ENCODE data around the gene GLB1L. TPM values are rescaled to one million over a fixed set of nuclear protein-coding genes. Genes with fewer than 3 reads are reported as not detected.

The GLB1L gene
- total RNA-seq, 1 donor from 2014 or later = 5.3 TPM

DNA sequence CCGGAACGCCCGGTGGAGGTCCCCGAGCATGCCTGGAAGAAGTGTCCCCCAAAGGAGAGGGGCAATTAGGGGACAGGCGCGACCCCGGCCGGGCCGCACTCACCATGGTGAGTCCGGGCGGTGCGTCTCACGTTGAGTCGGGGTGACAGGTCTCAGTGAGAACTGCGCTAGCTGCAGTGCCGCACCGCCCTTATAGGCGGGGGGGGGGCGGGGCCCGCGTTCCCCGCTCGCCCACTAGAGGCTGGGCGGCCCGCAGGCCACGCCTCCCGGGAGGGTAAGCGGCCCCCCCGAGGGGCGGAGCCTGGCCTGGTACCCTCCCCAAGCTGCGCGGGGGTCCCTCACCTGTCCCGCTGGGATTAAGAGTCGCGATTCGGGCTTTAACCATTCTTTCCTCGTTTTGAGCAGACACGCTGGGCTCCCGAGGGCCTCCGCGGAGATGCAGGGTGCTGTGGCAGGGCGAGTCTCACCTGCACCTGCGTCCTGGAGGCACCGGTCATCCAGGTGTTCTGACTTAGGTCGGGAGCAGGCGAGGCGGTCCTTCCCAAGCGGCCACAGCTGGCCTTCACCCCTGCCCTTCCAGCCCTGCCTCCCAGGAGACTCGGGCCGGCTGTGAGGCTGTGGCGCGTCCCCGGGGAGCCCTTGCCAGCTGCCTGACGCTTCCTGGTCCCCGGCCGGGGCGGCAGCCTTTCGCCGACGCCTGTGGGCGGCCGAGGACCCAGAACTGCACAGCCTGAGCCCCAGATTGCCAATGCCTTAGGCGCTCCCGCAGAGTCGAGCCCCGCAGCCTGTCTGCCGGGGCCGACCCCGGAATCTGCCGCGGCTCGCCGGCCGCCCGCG lies 8.7 kb upstream of the GLB1L start, which contains the start of gene TUBA4A:
TUBA4A (minus strand) TSS at position 166 of the 837 bp plus-strand sequence; CDS start at position 106, 60 bp downstream.
- intact Hi-C loops (cut with micrococcal nuclease) = loop anchor here (1.0 to 5.0 kb wide), 15 partner anchors 9 to 983 kb away; partner anchors contain the start of genes AAMP, ANKZF1, ATG9A and CHPF

DNA sequence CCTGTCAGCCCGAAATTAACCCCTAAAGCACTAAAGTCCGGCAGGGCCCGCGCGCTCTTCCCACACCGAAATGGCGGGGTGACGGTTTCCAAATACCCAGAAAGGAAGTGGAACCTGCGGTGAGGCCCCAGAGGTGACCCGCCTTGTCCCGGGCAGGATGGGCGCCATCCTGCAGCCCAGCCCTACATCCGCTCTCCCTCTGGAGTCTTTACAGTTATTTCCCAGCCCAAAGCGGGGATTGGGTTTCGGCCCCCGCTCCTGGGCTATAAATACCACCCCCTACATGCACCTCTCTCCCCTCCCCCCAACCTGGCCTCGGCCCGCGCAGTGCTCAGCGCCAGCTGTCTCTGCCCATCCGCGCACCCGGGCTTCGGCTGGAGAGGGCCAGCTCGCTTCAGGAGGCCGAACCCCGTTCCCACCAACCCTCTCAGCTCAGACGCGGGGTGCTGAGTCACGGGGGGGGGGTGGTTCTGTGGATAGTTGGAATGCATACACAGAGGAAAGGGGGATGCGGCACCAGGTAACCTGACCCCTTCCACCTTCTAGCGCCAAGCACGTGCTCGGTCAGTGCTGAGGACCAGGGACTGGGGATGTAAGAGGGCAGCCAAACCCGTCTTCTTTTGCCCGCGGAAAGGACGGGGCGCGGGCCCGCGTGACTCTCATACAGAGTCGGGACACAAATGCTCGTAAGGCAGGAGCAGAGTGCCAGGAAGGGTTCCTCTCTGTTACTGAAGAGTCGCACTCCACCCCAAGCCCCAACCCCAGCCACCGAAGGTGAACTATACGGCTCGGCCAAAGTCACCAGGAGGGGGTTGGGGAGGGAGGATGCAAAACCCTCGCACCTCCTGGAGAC lies 7.9 kb upstream of the GLB1L start, which contains the start of gene TUBA4B:
TUBA4B (plus strand) TSS at position 344 of the 853 bp plus-strand sequence; CDS start at position 509, 165 bp downstream.
- intact Hi-C loops (cut with micrococcal nuclease) = loop anchor here (1.0 to 5.0 kb wide), 10 partner anchors 8 to 982 kb away; partner anchors contain the start of genes AAMP, ANKZF1, ATG9A and DNAJB2

DNA sequence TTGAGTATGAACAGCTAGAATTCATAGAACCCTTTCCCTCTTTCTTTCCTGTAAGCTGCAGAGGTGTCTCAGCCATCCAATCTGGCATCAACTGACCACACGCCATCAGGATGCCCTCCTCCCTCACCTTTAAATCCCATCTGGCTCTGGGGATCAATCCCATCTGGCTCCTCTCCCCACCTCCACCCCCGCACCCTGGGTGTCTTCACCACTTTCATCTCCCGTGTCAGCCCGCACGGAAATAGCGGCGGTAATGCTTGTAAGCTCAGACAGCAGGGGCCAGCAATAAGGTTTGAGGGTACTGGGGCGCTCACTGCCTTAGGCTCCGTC lies 7.3 kb upstream of the GLB1L start:
- intact Hi-C loops (cut with micrococcal nuclease) = loop anchor here (2.0 to 5.0 kb wide), 2 partner anchors 355 to 982 kb away; partner anchors contain the start of genes AAMP and PNKD

DNA sequence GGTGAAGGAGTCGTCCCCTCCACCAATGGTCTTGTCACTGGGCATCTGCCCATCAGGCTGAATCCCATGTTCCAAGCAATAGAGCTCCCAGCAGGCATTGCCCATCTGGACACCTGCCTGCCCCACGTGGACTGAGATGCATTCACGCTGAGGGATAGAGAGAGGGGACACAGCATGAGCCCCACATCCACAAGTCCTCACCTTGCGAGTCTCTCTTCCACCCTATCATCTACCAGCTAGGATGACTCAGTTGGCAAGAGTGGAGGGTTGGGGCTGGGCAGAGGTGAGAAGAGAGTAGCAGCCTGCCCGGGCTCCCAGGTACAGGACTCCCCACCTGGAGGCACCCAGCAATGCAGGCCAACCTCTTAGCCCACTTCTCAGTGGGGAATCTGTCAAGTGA lies 6.8 kb upstream of the GLB1L start:
- intact Hi-C loops (cut with micrococcal nuclease) = loop anchor here (2.0 to 5.0 kb wide), 2 partner anchors 355 to 981 kb away; partner anchors contain the start of genes AAMP and PNKD

DNA sequence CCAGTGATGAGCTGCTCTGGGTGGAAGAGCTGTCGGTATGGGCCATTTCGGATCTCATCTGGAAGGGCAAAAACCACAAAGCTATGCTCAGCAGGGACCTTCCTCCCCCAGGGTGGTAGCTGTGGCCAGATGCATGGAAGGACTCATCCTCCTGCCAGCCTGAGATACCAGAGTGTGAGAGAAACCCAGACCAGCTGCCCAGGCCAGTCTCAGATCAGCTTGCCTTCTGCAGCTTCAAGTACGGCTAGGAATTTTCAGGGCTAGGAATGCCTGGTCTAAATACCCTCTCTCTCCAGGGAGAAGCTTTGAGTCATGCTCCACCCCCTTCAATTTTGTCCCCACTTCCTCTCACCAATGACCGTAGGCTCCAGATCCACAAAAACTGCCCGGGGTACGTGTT lies 6.4 kb upstream of the GLB1L start:
- intact Hi-C loops (cut with micrococcal nuclease) = loop anchor here (2.0 to 5.0 kb wide), 2 partner anchors 354 to 981 kb away; partner anchors contain the start of genes AAMP and PNKD

DNA sequence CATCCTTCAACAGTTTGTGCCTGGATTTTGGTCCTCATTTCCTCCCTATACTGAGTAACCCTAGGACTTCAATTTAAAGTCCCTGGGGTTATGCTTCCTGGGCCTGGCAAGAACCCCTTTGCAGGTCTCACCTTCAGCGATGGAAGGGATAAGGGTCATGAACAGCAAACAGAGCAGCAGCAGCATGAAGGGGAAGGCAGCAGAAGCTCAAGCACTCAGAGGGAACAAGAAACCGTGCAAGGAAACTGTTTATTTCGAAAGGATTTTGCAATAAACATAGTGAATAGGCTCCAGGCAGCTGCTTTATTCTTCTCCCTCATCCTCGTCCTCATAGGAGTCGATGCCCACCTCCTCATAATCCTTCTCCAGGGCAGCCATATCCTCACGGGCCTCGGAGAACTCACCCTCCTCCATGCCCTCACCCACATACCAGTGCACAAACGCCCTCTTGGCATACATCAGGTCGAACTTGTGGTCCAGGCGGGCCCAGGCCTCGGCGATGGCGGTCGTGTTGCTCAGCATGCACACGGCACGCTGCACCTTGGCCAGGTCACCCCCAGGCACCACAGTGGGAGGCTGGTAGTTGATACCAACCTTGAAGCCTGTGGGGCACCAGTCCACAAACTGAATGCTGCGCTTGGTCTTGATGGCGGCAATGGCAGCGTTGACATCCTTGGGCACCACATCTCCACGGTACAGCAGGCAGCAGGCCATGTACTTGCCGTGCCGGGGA lies 5.0 kb upstream of the GLB1L start:
- intact Hi-C loops (cut with micrococcal nuclease) = loop anchor here (5.0 kb wide), 1 partner anchor 353 kb away; no protein-coding TSS in a partner anchor

DNA sequence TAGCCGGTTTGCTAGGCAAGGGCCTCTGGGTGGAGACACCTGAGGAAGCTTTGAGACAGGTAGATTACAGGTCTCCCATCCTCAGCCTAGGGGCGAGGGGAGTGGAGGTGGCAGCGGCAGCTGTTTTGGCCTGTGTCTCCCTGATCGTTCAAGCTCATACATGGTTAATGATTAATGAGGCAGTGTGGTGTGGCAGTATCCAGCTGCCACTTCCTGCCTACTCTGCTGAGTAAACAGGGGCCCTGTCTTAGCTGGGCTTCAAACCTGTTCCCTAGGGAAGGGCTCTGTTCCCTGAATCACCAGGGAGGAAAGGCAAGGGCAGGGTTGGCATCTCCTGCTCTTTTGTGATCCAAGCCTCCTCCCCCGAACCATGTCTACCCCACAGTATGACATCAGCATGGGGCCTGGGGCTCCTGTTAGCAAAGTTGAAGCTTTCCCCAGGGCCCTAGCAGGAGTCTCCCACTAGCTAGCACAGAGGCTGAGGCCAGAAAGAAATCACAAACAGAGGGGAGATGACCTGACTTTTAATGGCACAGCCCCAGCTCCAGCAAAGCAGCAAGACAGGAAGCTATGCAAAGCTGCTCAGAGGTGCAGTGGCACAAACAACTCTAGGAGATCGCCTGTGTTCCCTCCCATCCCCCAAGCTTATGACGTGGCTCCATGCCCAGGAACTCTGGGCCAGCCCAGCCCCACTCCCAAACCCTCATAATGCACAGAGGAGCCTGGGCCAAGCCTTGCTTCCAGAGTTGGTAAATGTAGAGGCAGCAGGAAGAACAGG lies 4.1 kb upstream of the GLB1L start:
- intact Hi-C loops (cut with micrococcal nuclease) = loop anchor here (1.0 to 10.0 kb wide), 2 partner anchors 20 to 685 kb away; partner anchors contain the start of genes ANKZF1, ATG9A, CNOT9 and USP37

DNA sequence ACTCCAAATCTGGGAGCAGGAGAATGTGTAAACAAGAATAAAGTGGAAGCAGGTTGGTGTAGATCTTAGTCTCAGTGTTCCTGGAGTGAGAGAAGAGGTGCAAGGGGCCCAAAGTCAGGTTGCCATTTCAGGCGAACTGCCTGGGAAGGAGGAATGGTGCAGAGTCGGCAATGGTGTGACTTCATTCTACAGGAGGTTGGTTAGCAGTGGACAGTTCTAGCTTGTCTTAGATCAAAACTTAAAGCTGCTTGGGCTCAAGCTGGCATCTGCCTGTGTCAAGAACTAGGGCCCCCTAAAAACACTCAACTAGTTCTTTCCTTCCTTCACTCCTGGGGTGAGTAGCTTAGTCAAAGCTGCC lies 3.6 kb upstream of the GLB1L start:
- intact Hi-C loops (cut with micrococcal nuclease) = loop anchor here (1.0 to 10.0 kb wide), 2 partner anchors 20 to 684 kb away; partner anchors contain the start of genes ANKZF1, ATG9A, CNOT9 and USP37

DNA sequence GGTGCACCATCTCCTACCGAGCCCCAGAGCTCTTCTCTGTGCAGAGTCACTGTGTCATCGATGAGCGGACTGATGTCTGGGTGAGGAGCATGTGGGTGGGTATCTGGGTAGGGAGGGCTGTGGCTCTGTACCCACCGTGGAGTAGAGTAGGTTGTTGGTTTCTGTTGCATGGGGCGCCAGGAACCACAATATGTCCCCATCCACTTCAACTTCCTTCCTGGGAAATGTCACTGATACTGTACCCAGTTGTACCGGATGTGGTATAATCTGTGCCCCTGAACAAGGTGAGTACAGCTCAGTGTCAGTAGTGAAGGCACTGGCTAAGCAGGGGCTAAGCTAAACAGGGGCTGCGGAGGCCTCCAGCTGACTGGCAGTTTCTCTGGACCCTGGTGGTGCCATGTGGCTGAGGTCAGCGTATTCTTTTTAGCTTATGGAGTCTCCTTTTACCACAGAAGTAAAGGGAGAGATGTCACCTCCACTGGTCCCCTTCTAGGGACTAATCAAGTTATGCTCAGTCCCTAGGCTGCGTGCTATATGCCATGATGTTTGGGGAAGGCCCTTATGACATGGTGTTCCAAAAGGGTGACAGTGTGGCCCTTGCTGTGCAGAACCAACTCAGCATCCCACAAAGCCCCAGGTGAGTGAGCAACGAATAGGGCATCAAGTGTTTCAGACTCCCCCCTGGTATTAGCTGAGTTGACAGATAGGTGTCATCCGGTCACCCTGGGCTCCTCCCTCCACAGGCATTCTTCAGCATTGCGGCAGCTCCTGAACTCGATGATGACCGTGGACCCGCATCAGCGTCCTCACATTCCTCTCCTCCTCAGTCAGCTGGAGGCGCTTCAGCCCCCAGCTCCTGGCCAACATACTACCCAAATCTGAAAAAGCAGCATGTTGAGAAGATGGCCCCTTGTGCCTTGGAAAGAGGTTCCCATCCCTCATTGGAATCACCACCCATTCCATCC lies 2.7 kb upstream of the GLB1L start:
- intact Hi-C loops (cut with micrococcal nuclease) = loop anchor here (10.0 kb wide), 1 partner anchor 683 kb away; the partner anchor contains the start of genes CNOT9 and USP37

DNA sequence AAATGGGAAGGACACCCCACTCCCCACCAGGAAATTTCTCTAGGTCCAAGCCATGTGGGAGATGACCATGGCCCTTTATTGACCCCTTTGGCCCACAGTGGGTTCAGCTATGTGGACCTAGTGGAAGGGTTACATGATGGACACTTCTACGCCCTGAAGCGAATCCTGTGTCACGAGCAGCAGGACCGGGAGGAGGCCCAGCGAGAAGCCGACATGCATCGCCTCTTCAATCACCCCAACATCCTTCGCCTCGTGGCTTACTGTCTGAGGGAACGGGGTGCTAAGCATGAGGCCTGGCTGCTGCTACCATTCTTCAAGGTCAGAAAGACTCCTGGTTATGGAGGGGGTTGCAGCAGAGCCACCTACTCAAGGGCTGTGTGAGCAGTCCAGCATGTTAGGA lies 1.3 kb upstream of the GLB1L start:
- intact Hi-C loops (cut with micrococcal nuclease) = loop anchor here (10.0 kb wide), 1 partner anchor 682 kb away; the partner anchor contains the start of genes CNOT9 and USP37

DNA sequence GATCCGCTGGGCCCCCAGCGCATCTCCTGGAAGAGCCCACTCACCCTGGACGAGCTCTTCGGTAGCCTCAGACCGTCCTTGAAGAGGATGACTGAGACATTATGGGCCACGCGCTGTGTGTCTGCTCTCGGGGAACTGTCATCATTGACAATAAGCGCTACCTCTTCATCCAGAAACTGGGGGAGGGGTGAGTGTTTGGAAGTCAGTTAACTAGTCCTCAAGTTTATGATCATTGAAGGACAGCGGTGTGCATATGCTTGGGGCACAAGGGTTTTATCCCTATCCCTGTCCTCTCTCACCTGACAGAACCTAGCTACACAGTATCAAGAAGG lies 621 bp upstream of the GLB1L start:
- intact Hi-C loops (cut with micrococcal nuclease) = loop anchor here (1.0 to 10.0 kb wide), 12 partner anchors 7 to 1027 kb away; partner anchors contain the start of genes ANKZF1, ATG9A, CNOT9 and DNAJB2

DNA sequence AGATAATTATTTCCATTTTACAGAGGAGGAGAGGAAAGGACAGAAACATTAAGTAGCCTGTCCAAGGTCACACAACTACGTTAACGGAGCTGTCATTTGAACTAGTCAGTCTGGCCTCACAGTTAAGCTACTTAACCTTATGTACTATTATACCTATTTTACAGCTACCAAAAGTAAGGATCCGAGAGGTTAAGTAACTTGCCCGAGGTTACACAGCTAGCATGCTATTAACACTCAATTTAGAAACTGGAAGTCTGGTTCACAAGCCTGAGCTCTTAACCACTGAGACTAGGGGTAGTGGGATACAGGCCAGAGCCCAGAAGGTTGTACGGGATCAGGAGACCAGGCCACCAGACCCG lies 476 bp downstream of the GLB1L start:
- intact Hi-C loops (cut with micrococcal nuclease) = loop anchor here (1.0 to 10.0 kb wide), 12 partner anchors 9 to 1025 kb away; partner anchors contain the start of genes ANKZF1, ATG9A, CNOT9 and DNAJB2

DNA sequence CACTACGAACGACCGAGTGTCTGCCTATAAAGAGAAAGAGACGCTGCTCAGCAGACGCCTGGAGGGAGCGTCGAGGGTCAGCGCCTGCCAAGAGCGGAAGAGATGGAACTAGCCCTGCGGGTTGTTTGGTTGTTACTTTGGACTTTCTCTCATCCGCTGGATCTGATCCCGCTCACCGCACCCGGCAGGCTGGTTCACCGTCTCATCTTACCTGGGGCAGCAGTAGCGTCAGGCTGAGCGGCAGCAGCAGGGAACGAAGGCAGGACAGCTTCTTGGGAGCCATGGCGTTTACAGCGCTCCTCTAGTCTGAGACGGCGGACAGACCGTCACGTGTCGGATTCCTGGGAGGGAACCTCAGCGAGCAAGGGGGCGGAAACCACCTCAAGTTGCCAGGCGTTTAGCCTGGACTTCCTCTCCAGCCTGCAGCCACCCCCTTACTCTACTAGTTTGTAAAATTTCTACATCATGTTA lies 1.9 kb downstream of the GLB1L start:
- intact Hi-C loops (cut with micrococcal nuclease) = loop anchor here (10.0 kb wide), 1 partner anchor 679 kb away; the partner anchor contains the start of genes CNOT9 and USP37

DNA sequence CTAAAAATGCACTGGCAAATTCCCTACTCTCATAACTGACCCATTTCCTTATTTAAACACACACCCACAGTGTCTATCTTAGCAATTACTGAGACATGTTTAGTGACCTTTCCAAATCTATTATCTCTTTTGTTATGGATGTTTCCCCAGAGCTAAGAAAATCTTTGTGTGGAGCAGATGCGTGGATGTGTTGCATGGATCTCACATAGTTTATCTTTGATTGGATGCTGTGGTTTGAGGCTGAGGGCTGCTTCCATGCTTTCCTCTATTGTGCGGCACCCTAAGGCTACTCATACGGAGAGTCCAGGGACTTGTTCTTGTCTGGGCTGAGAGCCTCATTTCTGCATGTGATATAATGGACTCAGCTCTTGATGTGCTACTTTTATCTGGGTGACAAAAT lies 10.9 kb downstream of the GLB1L start:
- intact Hi-C loops (cut with micrococcal nuclease) = no loop called here

DNA sequence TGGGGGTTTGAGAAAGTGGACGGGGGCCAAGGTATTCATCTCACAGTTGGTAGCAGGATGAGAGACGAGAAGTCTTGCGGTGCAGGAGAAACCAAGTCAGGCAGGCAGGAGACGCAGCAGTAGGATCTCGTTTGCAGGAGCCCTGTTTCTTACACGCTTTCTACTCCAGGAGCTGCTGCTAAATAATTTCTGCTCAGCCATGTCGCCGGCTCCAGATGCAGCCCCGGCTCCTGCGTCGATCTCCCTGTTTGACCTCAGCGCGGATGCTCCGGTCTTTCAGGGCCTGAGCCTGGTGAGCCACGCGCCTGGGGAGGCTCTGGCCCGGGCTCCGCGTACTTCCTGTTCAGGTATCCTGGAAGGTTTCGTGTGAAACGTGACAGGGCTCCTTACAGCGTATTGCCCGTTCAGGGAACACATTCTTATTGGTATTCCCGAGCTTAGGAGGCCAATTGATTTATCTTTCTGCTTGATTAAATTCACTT lies 15.1 kb downstream of the GLB1L start:
- intact Hi-C loops (cut with micrococcal nuclease) = no loop called here

DNA sequence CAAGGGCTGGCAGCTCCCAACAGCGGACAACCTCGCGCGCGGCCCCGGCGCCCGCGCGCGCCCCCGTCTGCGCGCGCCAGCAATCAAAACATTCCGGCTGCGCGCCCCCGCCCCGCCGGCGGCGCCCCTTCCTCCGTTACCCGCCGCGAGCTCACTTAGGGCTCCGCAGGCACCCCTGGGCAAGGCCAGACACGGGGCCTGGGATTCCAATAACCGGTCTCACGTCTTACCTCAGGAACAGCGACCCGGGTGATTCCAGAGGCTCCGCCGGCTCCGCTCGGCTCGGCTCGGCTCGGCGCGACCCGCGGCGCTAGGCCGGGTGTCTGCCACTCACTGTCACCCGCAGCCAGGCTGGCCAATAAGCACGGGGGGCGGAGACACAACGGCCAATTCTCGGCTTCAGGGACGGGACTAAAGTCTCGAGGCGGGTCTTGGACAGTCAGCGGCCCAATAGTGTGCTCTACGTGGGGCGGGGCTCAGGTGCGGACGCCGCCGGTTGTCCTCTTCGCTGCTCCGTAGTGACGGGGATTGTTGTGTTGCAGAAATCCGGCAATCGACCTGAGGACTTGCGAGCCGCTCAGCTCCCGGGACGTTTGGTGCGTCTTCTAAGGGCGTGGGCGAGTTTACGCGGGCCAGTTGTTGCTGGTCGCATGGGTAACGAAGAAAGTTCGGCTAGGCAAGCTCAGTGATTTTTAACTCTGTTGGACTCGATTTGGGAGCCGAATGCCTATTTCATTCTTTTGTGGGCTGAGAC lies 15.8 kb downstream of the GLB1L start, which contains the start of the genes ANKZF1 and ATG9A:
ANKZF1 (plus strand) TSS at position 502 of the 754 bp plus-strand sequence. CDS start 452 bp downstream, outside the sequence.
ATG9A (minus strand) TSS at position 332 of the 754 bp plus-strand sequence. CDS start 1,612 bp downstream, outside the sequence.
- intact Hi-C loops (cut with micrococcal nuclease) = loop anchor here (1.0 to 5.0 kb wide), 14 partner anchors 10 to 1012 kb away; partner anchors contain the start of genes AAMP, ARPC2, CHPF and DNAJB2

DNA sequence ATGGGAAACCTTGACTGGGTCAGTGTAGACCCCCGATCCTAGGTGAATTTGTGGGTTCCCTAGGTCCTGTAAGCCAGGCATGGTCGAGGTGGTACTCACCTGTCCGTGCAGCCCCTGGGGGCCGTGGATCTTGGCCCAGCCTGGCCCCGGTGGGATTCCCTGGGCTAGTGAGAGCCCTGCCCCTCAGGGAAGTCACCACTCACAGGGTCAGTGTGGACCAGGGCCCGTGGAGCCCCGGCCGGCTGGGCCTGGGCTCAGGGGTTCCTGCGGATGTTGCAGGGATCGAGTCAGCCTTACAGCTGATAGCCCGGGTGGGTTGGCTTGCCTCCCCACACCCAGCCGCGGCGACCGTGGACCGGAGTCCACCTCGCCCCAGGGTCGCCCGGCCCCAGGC lies 16.3 kb downstream of the GLB1L start:
- intact Hi-C loops (cut with micrococcal nuclease) = loop anchor here (1.0 to 5.0 kb wide), 14 partner anchors 10 to 1012 kb away; partner anchors contain the start of genes AAMP, ARPC2, CHPF and DNAJB2
